GM12872 (cell line): ENCODE results near the gene KRTAP4-11.

Experiments
- TF ChIP-seq, protein P1 (sequence below): IDR thresholded peaks from 3 replicates; pipeline ENCODE4 v1.5.1; 2011; ENCODE audit warnings: low read depth, mild to moderate bottlenecking, low read length, moderate library complexity; ENCODE audit not compliant: insufficient read depth

Gene KRTAP4-11

DNA sequence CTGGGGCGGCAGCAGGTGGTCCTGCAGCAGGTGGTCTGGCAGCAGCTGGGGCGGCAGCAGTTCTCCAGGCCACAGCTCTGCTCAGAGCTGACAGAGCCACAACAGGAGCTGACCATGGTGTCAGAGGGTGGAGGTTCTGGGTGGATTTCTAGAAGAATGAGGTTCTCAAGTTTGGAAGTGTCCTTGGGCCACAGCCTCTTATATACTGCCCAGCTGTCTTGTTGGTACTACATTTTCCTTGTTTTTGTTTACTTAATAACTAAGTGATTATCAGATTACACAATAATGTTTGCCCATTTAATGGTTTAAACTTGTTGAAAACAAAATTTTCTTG, 31.4 kb upstream of the KRTAP4-11 start, which contains the start of gene KRTAP4-5:
TSS of gene KRTAP4-5 (minus strand) at position 174 of the 334 bp plus-strand sequence. CDS start at position 116, 58 bp downstream.
- TF ChIP-seq, protein P1, sequence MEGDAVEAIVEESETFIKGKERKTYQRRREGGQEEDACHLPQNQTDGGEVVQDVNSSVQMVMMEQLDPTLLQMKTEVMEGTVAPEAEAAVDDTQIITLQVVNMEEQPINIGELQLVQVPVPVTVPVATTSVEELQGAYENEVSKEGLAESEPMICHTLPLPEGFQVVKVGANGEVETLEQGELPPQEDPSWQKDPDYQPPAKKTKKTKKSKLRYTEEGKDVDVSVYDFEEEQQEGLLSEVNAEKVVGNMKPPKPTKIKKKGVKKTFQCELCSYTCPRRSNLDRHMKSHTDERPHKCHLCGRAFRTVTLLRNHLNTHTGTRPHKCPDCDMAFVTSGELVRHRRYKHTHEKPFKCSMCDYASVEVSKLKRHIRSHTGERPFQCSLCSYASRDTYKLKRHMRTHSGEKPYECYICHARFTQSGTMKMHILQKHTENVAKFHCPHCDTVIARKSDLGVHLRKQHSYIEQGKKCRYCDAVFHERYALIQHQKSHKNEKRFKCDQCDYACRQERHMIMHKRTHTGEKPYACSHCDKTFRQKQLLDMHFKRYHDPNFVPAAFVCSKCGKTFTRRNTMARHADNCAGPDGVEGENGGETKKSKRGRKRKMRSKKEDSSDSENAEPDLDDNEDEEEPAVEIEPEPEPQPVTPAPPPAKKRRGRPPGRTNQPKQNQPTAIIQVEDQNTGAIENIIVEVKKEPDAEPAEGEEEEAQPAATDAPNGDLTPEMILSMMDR, result no peak

DNA sequence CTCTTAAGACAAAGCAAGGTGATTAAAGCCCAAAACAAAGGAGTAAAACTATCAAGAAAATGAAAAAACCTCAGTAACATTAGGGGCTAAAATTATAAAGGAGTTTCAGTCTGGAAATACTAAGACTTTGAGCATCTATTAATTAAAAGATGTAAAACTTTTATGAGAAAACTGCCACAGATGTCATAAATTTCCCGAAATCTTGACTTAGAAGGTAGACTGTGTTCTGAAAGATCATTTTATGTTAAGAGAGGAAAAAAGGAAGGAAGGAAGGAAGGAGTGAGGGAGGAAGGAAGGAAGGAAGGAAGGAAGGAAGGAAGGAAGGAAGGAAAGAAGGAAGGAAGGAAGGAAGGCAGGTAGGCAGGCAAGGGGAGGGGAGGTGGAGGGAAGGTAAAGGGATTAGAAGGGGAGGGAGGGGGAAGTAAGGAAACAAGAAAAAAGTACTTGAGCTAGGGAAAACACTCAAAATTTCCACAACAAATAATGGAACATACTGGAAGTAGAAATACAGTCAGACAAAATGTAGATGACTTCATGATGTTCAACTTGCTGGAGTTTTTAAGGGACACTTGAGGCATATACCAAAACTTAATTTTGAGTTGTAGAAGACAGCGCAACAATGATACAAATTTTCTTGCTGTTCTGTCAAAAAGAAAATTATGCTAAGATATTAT, 29.5 kb upstream of the KRTAP4-11 start:
- TF ChIP-seq, protein P1, result no peak

DNA sequence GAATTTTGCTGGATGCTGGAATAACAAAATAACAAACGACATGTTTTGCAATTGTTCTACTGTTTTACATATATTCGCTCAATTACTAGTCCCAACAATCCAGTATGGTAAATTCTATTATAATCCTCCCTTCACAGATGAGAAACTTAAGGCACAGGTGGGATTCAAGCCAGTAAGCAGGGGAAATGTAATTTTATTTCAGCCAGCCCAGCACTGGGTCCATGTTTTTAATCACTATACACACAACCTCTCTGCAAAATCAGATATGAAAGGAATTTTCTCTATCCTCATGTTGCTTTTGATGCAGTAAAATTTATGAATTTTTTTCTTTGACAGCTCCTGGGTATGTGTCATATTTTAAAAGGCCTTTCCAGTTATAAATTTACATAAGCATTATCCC, 27.1 kb upstream of the KRTAP4-11 start:
- TF ChIP-seq, protein P1, result no peak

DNA sequence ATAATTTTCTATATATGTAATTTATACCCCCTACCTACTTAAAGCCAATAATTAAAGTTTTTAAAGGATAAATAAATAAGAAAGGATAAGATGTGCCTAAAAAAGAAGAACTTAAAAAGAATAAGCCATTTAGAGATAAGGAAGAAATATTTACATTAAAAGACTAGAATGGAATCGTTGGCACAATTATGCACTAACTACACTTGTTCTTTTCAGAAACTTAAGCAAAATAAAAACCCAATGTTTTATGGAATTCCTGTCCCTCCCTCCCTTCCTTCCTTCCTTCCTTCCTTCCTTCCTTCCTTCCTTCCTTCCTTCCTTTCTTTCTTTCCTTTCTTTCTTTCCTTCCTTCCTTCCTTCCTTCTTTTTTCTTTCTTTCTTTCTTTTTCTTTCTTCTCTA, 26.7 kb upstream of the KRTAP4-11 start:
- TF ChIP-seq, protein P1, result no peak

DNA sequence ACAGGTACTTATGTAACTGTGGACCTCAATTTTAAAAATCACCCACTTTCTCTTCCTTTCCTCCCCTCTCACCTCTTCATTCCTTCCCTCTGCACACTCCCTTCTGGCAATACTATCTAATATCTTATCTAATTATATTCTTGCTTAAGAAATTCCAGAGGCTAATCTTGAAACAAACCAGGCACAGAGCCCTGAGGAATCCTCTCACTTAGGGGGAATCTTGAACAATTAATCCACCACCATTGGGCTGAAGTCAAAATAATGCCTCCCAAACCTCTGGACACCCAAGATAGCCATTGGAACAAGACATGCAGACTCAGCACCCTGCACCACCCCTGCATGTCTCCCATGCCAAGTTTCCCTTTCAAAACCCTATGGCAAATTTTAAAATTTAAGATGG, 23.2 kb upstream of the KRTAP4-11 start:
- TF ChIP-seq, protein P1, result no peak

GRCh38 chr17:41140360-41141131, 22.4 kb upstream of the KRTAP4-11 start, which contains the start of gene KRTAP4-6:
KRTAP4-6 (minus strand) TSS chr17:41140544; CDS start chr17:41140487, 57 bp downstream.
- TF ChIP-seq, protein P1, result no peak

- TF ChIP-seq, protein P1, result no peak
Measured at GRCh38 chr17:41133880-41134735, 15.9 kb upstream of the KRTAP4-11 start.
